GM19239 (cell line): ENCODE measurements around the gene INO80.

Source experiments
- DNase-seq: peaks from one replicate; pipeline ENCODE4 v3.0.0; 2011; ENCODE audit warnings: low spot score; ENCODE audit not compliant: insufficient read length
- FAIRE-seq: peaks from 2 replicates; lab custom pipeline; 2011; peaks lifted over from hg19 to GRCh38; lab: Jason Lieb, UNC

INO80 gene

DNA sequence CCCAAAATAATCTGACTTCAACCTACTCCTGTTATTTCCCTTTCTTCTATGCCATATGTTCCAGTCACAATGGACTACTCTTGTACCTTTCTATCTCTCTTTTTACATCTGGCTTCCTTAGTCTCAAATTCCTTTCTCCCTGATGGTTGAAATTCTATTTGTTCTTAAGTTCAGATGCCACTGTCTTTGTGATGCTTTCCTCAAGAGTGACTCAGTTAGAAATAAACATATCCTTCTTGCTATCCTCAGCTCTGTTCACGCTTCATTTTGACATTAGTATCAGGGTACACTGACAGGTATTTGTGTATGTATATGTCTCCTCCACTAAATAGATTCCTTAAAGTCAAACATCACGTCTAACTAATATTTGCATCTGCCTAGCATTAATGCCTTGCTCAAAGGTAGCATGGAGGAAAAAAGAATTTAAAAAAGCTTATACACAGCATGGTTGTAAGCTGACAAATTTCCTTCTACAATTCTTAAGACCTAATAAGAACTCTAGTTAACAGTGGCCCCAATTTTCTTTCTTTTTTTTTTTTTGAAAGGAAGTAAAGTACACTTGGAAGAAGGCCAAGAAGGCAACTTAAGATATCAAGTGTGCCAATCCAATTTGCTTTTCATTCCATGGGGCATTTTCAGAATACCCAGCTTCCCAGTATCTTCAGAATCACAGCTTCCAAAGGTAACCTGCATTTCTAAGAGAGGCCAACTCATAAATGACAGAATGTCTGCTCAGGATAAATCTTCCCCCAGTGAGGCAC is 104.8 kb downstream of the INO80 start:
- DNase-seq: no peak
- FAIRE-seq: no peak

DNA sequence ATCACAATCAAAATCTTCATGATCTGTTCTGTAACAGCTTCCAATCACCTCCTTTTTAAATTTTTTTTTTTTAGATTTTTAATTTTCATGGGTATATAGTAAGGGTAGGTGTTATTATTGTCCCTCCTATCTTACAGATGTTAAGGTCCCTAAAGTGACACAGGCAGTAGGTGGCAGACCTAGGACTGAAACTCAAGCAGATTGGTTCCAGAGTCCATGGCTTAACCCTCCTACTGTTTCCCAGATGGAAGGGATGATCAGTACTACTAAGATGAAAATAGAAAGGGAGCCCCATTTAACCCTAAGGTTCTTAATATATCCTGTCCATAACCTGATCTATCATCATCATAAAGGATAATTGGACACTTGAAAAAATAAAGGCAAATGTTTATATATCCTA is 105.7 kb downstream of the INO80 start:
- FAIRE-seq: no peak

DNA sequence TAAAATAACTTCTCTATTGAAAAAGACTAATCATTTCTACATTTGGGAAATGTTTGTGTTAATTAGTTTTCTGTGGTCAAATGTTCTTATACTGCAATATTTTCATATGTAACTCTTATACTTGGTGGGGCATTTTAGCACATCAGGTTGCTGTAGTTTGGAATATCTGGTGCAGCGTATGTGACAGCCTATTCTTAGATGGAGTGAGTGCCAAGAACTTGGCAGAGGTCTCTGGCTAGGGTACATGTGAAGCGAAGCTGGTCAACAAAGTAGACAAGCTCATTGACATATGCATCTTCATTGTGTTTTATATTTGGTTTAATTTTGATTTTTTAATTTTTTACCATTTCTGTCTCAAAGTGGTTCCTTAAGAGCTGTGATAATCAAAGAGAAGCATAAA is 109.6 kb downstream of the INO80 start:
- DNase-seq (no peak), FAIRE-seq (no peak)

More for the DNA sequence above, 105.7 kb downstream of the INO80 start:
- no peak for DNase-seq

DNA sequence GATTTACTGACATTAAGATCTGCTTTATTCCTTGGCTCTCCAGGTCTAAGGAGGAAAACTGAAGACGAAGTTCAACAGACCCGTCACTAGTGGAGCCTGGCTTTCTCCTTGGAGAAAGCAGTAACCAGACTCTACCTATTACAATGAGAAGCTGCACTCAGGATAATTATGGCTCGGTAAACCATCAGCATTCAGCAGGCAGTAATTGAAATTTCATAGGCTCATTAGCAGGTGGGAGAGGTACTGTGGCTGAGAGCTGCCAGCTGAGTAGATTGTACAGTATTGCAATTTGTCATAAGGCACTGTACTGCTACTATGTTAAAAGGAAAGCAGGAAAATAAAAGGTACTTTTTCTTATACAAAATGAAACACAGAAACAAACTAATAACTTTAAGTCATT is 111.6 kb downstream of the INO80 start:
- FAIRE-seq: no peak
- DNase-seq: no peak

DNA sequence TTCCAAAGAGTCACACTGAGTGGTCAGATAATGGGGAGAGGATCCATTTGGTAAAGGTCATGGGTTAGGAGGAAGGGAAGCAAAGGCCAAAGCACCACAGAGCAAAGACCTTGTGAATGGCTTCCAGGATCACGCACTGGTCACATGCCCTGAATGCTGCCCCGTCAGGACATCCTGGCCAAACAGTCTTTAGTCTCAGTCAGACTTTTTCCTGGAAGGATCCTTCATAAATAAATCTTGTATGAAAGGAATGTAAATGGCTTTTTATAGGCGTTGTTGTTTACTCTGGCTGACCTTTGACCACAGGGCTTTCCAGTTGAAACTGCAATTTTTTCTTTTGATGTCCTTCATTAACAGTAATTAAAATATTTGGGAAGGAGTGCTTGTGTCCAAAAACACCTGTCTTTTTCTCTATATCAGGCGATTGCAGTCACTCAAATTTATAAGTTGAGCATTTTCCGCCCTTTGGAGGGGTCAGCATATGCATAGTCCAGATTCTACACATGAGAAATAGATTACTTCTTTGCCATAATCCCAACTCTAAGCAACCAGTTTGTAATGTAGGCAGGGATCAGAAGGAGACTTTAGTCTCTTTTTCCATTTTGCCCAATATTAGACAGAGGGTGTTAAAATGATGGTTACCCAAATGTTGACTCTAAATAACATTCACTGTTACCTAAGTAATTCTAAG is 114.4 kb downstream of the INO80 start:
- DNase-seq: no peak
- FAIRE-seq: no peak

DNA sequence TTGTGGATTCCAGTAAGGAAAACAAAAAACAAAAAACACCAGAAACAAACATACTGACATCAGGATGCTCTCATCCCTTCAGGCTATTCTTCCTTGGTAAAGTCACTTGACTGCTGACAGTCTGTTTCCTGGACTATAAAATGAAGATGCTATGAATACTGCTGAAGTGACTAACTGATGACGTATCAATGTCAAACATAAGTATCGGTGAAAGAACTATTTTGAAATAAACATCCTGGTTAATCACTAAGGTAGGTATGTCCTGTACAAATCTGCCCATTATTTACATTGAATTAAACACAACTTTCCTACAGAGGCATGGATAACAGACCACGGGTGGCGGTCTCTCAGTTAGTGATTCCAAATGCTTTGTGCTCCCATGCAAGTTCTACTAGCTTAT is 116.9 kb downstream of the INO80 start:
- DNase-seq: no peak
- FAIRE-seq: no peak

DNA sequence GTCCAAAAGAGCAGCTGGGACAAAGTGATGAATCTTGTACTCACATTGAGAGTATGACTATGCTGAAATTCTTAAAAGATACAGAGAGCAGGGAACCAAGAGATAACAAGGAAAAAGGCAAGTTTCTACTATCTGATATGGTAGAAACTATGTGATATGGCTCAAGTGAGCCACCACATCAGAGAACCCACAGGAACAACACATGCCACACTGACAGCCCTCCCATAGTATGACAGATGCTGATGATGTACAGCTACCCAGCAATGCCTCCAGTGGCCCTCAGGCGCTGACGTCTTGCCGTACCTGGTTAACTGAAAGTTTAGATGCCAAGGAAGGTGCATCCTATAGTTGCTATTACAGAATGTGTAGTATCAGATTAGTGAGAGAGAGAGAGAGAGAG is 120.4 kb downstream of the INO80 start:
- FAIRE-seq (no peak), DNase-seq (no peak)

DNA sequence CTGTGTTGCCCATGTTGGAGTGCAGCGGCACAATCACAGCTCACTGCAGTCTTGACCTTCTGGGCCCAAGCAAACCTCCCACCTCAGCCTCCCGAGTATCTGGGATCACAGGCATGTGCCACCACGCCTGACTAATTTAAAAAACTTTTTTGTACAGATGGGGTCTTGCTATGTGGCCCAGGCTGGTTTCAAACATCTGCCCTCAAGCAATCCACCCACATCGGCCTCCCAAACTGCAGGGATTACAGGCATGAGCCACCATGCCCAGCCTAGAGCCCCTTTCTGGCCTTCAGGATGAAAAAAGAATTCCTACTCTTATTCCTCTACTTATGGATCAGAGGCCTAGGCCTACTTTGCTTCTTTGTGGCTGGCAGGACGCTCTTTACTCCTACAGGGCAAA is 123.3 kb downstream of the INO80 start:
- DNase-seq (no peak), FAIRE-seq (no peak)

DNA sequence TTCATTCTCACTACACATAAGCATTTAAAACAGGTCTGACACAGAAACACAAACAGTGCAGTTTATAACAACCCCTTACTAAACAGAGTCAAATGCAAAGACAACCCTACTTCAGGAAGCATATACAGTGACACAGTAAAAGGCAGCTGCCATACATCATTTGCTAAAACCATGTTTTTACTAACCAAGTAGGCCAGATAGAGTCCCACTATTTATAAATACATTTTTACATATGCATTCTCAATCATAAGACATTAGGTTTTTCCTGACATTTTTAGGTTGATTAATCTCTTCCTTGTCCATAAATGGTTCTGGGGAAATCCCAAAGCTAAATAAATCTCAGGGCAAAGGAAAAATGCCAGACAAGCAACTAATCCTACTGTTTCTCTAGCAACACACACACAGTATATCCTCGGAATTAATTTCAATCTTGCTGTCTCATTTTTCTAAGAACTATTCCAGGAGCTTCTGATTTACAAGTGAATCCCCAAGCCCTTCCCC is 123.8 kb downstream of the INO80 start:
- FAIRE-seq: no peak

DNA sequence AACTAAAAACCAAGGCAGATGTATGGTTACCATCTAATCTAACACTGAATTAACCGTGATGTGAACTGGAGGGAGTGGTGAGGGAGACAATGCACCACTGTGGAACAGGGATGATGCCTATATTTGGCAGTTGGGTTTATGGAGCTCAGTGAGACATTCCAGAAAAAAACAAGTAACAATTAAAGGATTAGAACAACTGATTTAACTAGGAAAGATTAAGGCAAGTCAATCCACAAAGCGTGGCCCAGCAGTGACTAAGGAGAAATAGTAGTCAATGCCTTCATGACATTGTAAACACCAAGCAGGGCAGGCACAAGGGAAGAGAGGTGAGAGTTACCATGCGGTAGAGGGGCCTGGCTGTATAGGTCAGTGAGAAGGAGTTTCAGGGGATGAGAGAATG is 124.7 kb downstream of the INO80 start:
- DNase-seq (no peak), FAIRE-seq (no peak)

More for the DNA sequence above, 123.8 kb downstream of the INO80 start:
- DNase-seq: no peak

DNA sequence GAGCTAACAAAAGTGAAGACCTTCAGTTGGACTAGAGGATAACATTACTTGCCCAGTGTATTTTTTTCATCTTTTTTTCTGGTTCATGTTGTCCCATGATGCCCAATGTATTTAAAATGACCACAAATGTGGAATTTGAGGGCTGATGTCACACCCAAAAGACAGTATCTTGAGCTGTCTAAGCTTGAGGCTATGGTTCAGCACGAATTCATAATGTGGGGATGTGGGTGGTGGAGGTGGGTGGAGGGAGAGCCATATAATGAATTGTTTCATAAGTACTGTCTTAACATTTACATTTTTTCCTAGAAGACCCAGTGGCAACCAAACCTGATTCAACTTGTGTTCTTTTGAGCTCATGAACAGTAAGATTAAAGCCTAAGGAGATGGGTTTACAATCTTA is 125.3 kb downstream of the INO80 start:
- DNase-seq: no peak
- FAIRE-seq: no peak

DNA sequence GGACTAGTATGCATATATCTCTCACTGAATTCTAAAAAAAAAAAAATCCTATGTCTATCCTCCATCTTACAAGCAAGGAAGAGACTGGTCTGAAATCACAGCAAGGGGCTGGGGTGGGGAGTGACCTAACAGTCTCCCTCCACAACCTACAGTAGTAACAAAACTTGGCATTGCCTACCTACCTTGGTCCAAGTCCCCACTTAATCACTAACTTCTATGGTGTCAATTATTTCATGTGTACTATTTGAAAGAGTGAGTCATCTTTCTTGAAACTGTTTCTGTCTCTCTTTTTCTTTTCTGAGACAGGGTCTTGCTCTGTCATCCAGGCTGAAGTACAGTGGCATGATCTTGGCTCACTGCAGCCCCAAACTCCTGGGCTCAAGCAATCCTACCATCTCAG is 126.0 kb downstream of the INO80 start:
- DNase-seq (no peak), FAIRE-seq (no peak)

DNA sequence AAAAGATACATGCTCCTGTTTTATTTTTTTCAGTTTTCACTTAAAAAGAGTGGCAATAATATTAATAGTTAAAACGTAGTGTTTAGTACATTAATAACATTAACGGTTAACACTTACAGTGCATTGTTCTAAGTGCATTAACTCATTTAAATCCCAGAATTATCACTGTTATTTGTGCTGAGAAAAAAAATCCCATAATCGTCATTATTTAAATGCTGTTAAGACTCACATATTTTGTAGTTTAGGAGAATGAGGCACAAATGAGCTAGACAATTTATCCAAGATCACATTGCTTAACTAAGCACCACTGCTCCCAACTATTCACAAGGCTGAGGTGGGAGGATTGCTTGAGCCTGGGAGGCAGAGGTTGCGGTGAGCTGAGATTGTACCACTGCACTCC is 127.9 kb downstream of the INO80 start:
- no peak for DNase-seq
- FAIRE-seq: no peak

DNA sequence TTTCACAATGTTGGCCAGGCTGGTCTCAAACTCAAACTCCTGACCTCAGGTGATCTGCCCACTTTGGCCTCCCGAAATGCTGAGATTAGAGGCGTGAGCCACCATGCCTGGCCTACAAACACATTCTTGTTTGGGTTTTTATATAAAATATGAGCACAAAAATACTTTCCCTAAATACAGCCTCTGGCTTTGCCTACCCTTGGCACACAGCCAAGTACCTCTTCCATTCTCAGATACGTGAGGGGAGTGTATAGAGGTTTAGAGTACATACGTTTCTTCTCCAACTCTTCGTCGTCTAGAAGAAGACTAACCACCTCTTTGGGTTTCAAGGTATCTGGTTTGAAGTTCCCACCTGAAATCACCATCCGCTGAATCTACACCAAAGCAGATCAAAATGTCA is 129.3 kb downstream of the INO80 start:
- no peak for DNase-seq
- FAIRE-seq: no peak

DNA sequence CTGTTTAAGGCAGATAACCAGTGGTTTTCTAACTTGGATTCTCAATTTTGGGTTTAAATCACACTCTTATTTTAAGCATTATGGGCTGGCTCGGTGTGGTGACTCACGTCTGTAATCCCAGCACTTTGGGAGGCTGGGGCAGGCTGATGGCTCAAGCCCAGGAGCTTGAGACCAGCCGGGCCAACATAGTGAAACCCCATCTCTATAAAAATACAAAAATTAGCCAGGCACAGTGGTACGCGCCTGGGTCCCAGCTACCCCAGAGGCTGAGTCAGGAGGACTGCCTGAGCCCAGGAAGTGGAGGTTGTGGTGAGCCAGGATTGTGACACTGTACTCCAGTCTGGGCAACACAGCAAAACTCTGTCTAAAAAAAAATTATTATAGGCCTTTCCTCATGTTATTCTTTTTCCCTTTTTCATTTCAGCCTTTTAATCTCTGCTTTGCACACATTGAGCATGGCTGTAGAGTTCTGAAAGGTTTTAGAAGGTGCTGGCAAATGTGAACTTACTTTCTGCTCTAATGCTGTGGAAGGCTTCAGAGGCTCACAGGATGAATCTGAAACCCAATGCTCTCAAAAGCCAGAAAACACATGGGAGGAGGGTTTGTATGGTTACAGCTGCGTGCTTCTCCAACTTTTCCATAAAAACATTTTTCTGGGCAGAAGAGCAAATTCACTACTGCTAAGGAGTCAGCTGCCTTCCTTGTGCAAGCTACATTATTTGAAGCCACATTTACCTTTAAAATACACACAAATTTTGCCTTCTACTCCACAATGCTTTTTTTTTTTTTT is 130.3 kb downstream of the INO80 start:
- DNase-seq (no peak), FAIRE-seq (no peak)

DNA sequence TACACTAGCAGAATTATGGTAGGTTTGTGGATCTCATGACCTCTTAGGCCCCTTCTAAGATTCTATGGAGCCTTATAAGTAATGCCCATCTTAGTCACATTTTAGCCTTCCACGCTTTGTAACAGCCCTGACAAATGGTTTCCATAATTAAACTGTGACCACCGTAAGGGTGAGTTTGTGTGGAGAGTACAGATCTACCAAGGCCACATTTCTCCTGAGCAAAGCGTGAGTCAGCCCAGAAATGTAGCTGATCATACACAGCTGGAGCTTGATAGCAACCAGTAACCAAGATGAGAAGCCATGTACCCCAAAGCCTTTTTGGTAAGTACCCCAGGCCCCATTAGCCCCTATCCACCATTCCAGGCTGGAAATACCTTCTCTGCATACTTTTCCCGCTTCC is 131.1 kb downstream of the INO80 start:
- FAIRE-seq: no peak

DNA sequence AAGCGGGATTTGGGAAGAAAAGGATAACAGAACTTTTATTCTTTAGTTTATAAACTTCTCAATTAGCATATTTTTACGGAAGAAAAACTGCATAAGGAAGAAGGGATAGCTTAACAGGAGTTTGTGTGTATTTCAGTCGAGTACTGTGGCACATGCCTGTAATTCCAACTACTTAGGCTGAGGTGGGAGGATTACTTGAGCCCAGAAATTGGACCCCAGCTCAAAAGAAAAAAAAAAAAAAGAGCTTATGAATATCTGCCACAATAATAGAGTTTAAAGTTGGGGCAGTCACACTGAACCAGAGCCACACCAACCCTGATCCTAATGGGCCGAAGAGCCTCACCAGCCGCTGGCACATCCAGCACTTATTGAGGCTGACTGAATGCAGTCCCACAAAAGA is 131.7 kb downstream of the INO80 start:
- no peak for DNase-seq

More for the DNA sequence above, 131.1 kb downstream of the INO80 start:
- DNase-seq: no peak

DNA sequence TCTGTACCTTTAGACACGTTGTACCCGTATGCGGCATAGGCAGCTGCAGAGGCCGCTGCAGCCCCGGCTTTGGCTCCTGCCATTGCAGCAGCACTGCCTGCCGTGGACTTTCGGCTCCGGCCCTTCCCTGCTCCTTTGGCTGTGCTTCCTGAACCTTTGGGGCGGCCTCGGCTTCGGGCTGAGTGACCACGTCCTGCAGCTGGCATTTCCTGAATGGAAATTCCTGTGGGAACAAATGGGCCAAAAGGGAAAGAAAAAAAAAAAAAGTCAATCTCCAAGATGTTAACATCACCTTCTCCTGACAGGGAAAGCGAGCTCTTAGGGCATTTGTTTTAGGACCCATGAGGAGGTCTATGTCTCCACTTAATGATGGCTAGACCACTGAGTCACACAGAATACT is 133.2 kb downstream of the INO80 start:
- FAIRE-seq (no peak), DNase-seq (no peak)

More for the DNA sequence above, 131.7 kb downstream of the INO80 start:
- FAIRE-seq: no peak

DNA sequence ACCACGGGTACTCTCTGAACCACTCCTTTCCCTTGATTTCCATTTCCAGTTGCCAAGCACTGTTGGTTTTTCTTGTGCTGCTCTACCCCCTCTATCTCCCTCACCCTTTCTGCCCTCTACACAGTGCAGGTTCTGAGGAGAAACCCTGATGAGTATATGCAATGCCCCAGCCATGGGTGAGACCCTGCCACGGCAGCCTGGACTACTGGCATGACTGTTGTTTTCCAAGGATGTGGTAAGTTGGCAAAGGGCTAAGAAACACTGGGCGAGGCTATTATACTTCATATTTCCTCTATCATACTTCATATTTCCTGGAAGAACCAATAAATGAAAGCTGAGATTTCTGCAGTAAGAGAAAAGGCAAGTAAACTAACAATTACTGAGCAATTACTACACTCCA is 134.9 kb downstream of the INO80 start:
- FAIRE-seq (no peak), DNase-seq (no peak)

DNA sequence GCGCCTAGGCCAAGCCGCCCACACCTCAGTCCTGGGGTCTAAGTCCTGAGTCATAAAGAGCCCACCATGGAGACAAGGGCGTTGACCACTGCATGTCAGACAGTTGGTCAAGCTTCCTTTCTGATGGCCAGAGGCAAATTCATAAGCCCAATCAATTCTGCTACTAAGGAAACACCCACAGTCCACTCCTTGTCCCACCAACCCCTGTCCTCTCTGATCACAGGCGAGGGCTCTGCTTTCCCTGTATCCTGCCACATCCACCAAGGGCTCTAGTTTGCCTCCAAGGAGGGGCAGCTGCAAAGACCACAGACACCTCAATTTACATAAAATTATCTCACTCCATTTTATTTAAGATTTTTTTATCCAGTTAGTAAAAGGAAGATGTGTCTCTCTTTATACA is 137.5 kb downstream of the INO80 start:
- DNase-seq (no peak), FAIRE-seq (no peak)

DNA sequence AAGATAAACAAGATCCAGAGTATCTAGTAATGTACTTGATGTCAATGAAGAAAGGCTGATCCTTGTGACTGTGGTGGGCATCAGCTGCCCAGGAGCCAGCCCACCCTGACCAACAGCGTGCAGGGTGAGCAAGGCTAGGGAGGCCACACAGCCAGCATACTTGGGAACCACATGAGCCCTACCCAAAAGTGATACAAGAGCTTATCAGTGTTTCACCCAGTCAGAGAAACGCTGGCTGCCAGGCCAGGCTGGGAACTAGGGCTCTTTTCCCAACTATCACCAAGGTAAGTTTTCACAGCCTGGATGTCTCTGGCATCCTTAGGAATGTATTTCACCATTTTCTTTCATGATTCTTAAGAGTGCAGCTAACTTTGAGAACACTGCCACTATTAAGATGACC is 137.9 kb downstream of the INO80 start:
- FAIRE-seq (no peak), DNase-seq (no peak)
